HEK293 (cell line): ENCODE measurements around the gene TRPM8.

Source experiments
- CTCF ChIA-PET: fragments of 350-600 bp; formaldehyde crosslinking; extraction: SDS; loops from one replicate; lab custom pipeline; 2021; ENCODE audit warnings: antibody characterized with exemption; lab: Yijun Ruan, JAX
- POLR2A ChIA-PET: fragments of 300-600 bp; formaldehyde crosslinking; extraction: SDS; loops from one replicate; lab custom pipeline; 2020; ENCODE audit warnings: antibody characterized with exemption, inconsistent platforms; lab: Yijun Ruan, JAX
- H3K27ac ChIP-seq: fragments of 200-500 bp; sonication (Bioruptor generic); 2 replicates; pipeline ENCODE4 v1.5.1; 2014; ENCODE audit warnings: low read depth, low read length, control low read depth, inconsistent platforms; ENCODE audit errors: extremely low read depth
- H3K36me3 ChIP-seq, 2 experiments: fragments of 200-500 bp in 1 of 2; sonication (Bioruptor generic) in 1 of 2; 1 replicate in 1 of 2; 2 replicates in 1 of 2; pipeline ENCODE4 v1.5.1; 2014 to 2017; ENCODE audit warnings: inconsistent platforms in 2 of 2, low read length in 2 of 2; ENCODE audit not compliant: control insufficient read depth in 2 of 2, insufficient read depth in 1 of 2
- H3K4me1 ChIP-seq: fragments of 200-500 bp; sonication (Bioruptor generic); 2 replicates; pipeline ENCODE4 v1.5.1; 2014; ENCODE audit warnings: mild to moderate bottlenecking, low read length, inconsistent platforms; ENCODE audit not compliant: control insufficient read depth, insufficient read depth
- H3K4me3 ChIP-seq: 2 replicates; pipeline ENCODE4 v1.5.1; 2011; ENCODE audit warnings: low read depth, mild to moderate bottlenecking, control low read depth, low read length, moderate library complexity
- H3K9me3 ChIP-seq: fragments of 200-500 bp; sonication (Bioruptor generic); 2 replicates; pipeline ENCODE4 v1.5.1; 2014; ENCODE audit warnings: low read depth, low read length, inconsistent platforms; ENCODE audit not compliant: control insufficient read depth, insufficient read depth
- HOXA7 ChIP-seq: sonication (generic); formaldehyde crosslinking; IDR thresholded peaks from 2 replicates; pipeline ENCODE4 v1.8.1; 2022; ENCODE audit warnings: missing genetic modification reagents, borderline replicate concordance
- HOXC10 ChIP-seq: sonication (generic); formaldehyde crosslinking; IDR thresholded peaks from 2 replicates; pipeline ENCODE4 v1.8.1; 2023; ENCODE audit warnings: mild to moderate bottlenecking, missing genetic modification reagents
- HOXD13 ChIP-seq: sonication (generic); formaldehyde crosslinking; IDR thresholded peaks from 2 replicates; pipeline ENCODE4 v1.8.0; 2022; ENCODE audit warnings: missing genetic modification reagents, borderline replicate concordance
- KLF8 ChIP-seq: fragments of 450-650 bp; formaldehyde crosslinking; IDR thresholded peaks from 2 replicates; pipeline ENCODE4 v1.5.1; 2016; ENCODE audit warnings: missing biosample characterization, missing genetic modification characterization
- PRDM6 ChIP-seq: fragments of 450-650 bp; formaldehyde crosslinking; IDR thresholded peaks from 2 replicates; pipeline ENCODE4 v1.5.1; 2017; ENCODE audit warnings: missing biosample characterization, missing genetic modification characterization
- ZBTB11 ChIP-seq: fragments of 450-650 bp; formaldehyde crosslinking; conservative IDR thresholded peaks from 2 replicates; pipeline ENCODE4 v1.5.1; 2016; ENCODE audit warnings: low read depth, missing biosample characterization, missing genetic modification characterization
- ZBTB20 ChIP-seq: fragments of 450-650 bp; formaldehyde crosslinking; IDR thresholded peaks from 2 replicates; pipeline ENCODE4 v1.5.1; 2016; ENCODE audit warnings: missing biosample characterization, missing genetic modification characterization
- ZBTB44 ChIP-seq: fragments of 450-650 bp; IDR thresholded peaks from 2 replicates; pipeline ENCODE4 v1.5.1; 2018; ENCODE audit warnings: missing biosample characterization, mild to moderate bottlenecking, missing genetic modification characterization
- ZEB2 ChIP-seq: fragments of 450-650 bp; formaldehyde crosslinking; IDR thresholded peaks from 2 replicates; pipeline ENCODE4 v1.5.1; 2016; ENCODE audit warnings: missing biosample characterization, missing genetic modification characterization
- ZFP37 ChIP-seq: fragments of 450-650 bp; formaldehyde crosslinking; IDR thresholded peaks from 2 replicates; pipeline ENCODE4 v1.5.1; 2016; ENCODE audit warnings: missing biosample characterization, missing genetic modification characterization
- ZNF133 ChIP-seq: fragments of 450-650 bp; formaldehyde crosslinking; IDR thresholded peaks from 2 replicates; pipeline ENCODE4 v1.5.1; 2016; ENCODE audit warnings: missing biosample characterization, missing genetic modification characterization
- ZNF140 ChIP-seq: fragments of 450-650 bp; formaldehyde crosslinking; IDR thresholded peaks from 2 replicates; pipeline ENCODE4 v1.5.1; 2016; ENCODE audit warnings: missing biosample characterization, missing genetic modification characterization
- ZNF2 ChIP-seq: fragments of 450-650 bp; formaldehyde crosslinking; IDR thresholded peaks from 2 replicates; pipeline ENCODE4 v1.5.1; 2016; ENCODE audit warnings: missing biosample characterization, missing genetic modification characterization
- ZNF202 ChIP-seq: fragments of 450-650 bp; formaldehyde crosslinking; IDR thresholded peaks from 2 replicates; pipeline ENCODE4 v1.5.1; 2016; ENCODE audit warnings: missing biosample characterization, missing genetic modification characterization, borderline replicate concordance
- ZNF488 ChIP-seq: fragments of 450-650 bp; formaldehyde crosslinking; IDR thresholded peaks from 2 replicates; pipeline ENCODE4 v1.5.1; 2016; ENCODE audit warnings: missing biosample characterization, missing genetic modification characterization
- ZNF585B ChIP-seq: fragments of 450-650 bp; formaldehyde crosslinking; IDR thresholded peaks from 2 replicates; pipeline ENCODE4 v1.5.1; 2016; ENCODE audit warnings: missing biosample characterization, missing genetic modification characterization
- ZNF645 ChIP-seq: fragments of 450-650 bp; formaldehyde crosslinking; IDR thresholded peaks from 2 replicates; pipeline ENCODE4; 2016; ENCODE audit warnings: missing biosample characterization, missing genetic modification characterization
- ZNF670 ChIP-seq: fragments of 450-650 bp; formaldehyde crosslinking; IDR thresholded peaks from 2 replicates; pipeline ENCODE4 v1.5.1; 2016; ENCODE audit warnings: missing biosample characterization, missing genetic modification characterization, low read depth
- ZNF704 ChIP-seq: fragments of 450-650 bp; formaldehyde crosslinking; IDR thresholded peaks from 2 replicates; pipeline ENCODE4 v1.5.1; 2016; ENCODE audit warnings: missing biosample characterization, missing genetic modification characterization
- ZNF830 ChIP-seq: fragments of 450-650 bp; IDR thresholded peaks from 2 replicates; pipeline ENCODE4 v1.5.0; 2018; ENCODE audit warnings: missing biosample characterization, missing genetic modification characterization, low read depth, mild to moderate bottlenecking, moderate library complexity

TRPM8 gene

GRCh38 chr2:233953087-233953801, 36.1 kb downstream of the TRPM8 start (continued):
- TF ChIP-seq ZBTB11 (tag by site-specific recombination) (no peak), HOXA7 (no peak), ZBTB20 (tag by site-specific recombination) (no peak)

GRCh38 chr2:233960203-233960602, 43.0 kb downstream of the TRPM8 start:
- no peaks in the 10 kb centered on the region for H3K4me1 ChIP-seq
- H3K9me3 ChIP-seq, result no peaks in the 10 kb centered on the region
- H3K36me3 ChIP-seq, result no peaks in the 10 kb centered on the region
- POLR2A ChIA-PET, result no interaction called here
- no peak overlapping the region for H3K27ac ChIP-seq
- CTCF ChIA-PET, result no interaction called here
- TF ChIP-seq ZNF704 (tag by site-specific recombination), result no peak
- no peak for TF ChIP-seq ZNF140
- no peak for TF ChIP-seq HOXC10
- no peak for TF ChIP-seq ZNF645 (tag by site-specific recombination)
- TF ChIP-seq ZNF670 (tag by site-specific recombination), result no peak
- TF ChIP-seq ZNF585B, result no peak
- no peak for TF ChIP-seq ZNF2 (tag by site-specific recombination)
- no peak for TF ChIP-seq ZNF133 (tag by site-specific recombination)
- TF ChIP-seq ZNF202, result no peak
- no peak for TF ChIP-seq ZEB2
- no peak for TF ChIP-seq ZFP37 (tag by site-specific recombination)
- TF ChIP-seq PRDM6 (tag by site-specific recombination), result no peak
- no peak for TF ChIP-seq ZBTB44 (tag by site-specific recombination)
- no peak for TF ChIP-seq KLF8 (tag by site-specific recombination)
- TF ChIP-seq HOXD13 (CRISPR knock-in tag), result no peak
- no peak for TF ChIP-seq ZNF830
- no peak for TF ChIP-seq ZNF488 (tag by site-specific recombination)
- H3K4me3 ChIP-seq, result no peak overlapping the region
